ENCODE measurements around the gene GIPR. TPM values are rescaled to one million over a fixed set of nuclear protein-coding genes. Genes with fewer than 3 reads are reported as not detected.
A peak's percentile ranks its signal among the peaks of the same experiment; 100 is the strongest.

GIPR gene
- total and polyA plus RNA-seq, 2 of the 13 experiments (the other 11 are each of a cell fraction or from before 2014, with no cell fraction given), result 0.15 to 1.2 TPM

- TF ChIP-seq CTCF (CRISPR knock-in tag; IDR thresholded peaks at IDR 0.05), result peak; percentile 95
- peak; percentile 13; the same call in 1 of the 2 replicates for TF ChIP-seq RXRB (CRISPR knock-in tag; IDR thresholded peaks at IDR 0.05; ENCODE audit: borderline replicate concordance)
- TF ChIP-seq ZNF382 (CRISPR knock-in tag; IDR thresholded peaks at IDR 0.05; ENCODE audit: borderline replicate concordance), result no peak
- TF ChIP-seq MAZ (IDR thresholded peaks at IDR 0.05; ENCODE audit: borderline replicate concordance, low read depth, low read length), result peak; percentile 39; the same call in 1 of the 2 replicates
- peak; percentile 62; the same call in 1 of the 2 replicates for TF ChIP-seq MAZ (CRISPR knock-in tag; IDR thresholded peaks at IDR 0.05; ENCODE audit: low read depth)
- TF ChIP-seq PCBP2 (optimal IDR thresholded peaks at IDR 0.05; ENCODE audit: low read depth, low read length, poor library complexity, severe bottlenecking), result no peak
- TF ChIP-seq ZNF143 (CRISPR knock-in tag; IDR thresholded peaks at IDR 0.05), result 0 out of 2 replicates have a peak, but pooled peaks have one; percentile 16
- TF ChIP-seq, protein P1, sequence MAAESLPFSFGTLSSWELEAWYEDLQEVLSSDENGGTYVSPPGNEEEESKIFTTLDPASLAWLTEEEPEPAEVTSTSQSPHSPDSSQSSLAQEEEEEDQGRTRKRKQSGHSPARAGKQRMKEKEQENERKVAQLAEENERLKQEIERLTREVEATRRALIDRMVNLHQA (CRISPR knock-in tag; IDR thresholded peaks at IDR 0.05), result no peak
- peak; percentile 29; the same call in 1 of the 2 replicates for TF ChIP-seq CCDC6 (CRISPR knock-in tag; IDR thresholded peaks at IDR 0.05)
- no peak for TF ChIP-seq CBX1 (IDR thresholded peaks at IDR 0.05; ENCODE audit: low read depth)
- TF ChIP-seq NCOR1 (IDR thresholded peaks at IDR 0.05; ENCODE audit: borderline replicate concordance, low read length), result no peak
- TF ChIP-seq ZNF205 (CRISPR knock-in tag; IDR thresholded peaks at IDR 0.05), result 0 out of 2 replicates have a peak, but pooled peaks have one; percentile 24
- 0 out of 2 replicates have a peak, but pooled peaks have one; percentile 25 for TF ChIP-seq ZMYM4 (CRISPR knock-in tag; IDR thresholded peaks at IDR 0.05)
- no peak for TF ChIP-seq TRIM22 (IDR thresholded peaks at IDR 0.05)
- TF ChIP-seq ARNT (IDR thresholded peaks at IDR 0.05), result no peak
- peak; percentile 53; the same call in 1 of the 2 replicates for TF ChIP-seq PATZ1 (CRISPR knock-in tag; IDR thresholded peaks at IDR 0.05)
- peak; percentile 19 for TF ChIP-seq RBM39 (IDR thresholded peaks at IDR 0.05; ENCODE audit: low read depth, low read length, poor library complexity, severe bottlenecking)
- TF ChIP-seq, protein P2, sequence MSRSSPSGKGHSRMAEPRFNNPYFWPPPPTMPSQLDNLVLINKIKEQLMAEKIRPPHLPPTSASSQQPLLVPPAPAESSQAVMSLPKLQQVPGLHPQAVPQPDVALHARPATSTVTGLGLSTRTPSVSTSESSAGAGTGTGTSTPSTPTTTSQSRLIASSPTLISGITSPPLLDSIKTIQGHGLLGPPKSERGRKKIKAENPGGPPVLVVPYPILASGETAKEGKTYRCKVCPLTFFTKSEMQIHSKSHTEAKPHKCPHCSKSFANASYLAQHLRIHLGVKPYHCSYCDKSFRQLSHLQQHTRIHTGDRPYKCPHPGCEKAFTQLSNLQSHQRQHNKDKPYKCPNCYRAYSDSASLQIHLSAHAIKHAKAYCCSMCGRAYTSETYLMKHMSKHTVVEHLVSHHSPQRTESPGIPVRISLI (CRISPR knock-in tag; IDR thresholded peaks at IDR 0.05; ENCODE audit: borderline replicate concordance), result no peak
- 0 out of 2 replicates have a peak, but pooled peaks have one; percentile 41 for TF ChIP-seq ZNF878 (CRISPR knock-in tag; IDR thresholded peaks at IDR 0.05)
Measured at GRCh38 chr19:45643024-45643926, 24.7 kb upstream of the GIPR start (continued).
